MM.1S (cell line): ENCODE data around the gene SMYD2.

Experiments used
- DNase-seq: peaks from one replicate; pipeline ENCODE4 v3.0.0-alpha.2; 2015
- H2AFZ ChIP-seq: fragments of 300-600 bp; sonication (generic); 2 replicates; pipeline ENCODE4 v1.6.0; 2016; ENCODE audit warnings: antibody characterized with exemption, low read length
- H3F3A ChIP-seq: fragments of 300-600 bp; sonication (generic); 2 replicates; pipeline ENCODE4 v1.6.1; 2016; ENCODE audit warnings: mild to moderate bottlenecking, antibody characterized with exemption, low read length, moderate library complexity, mixed read lengths; ENCODE audit not compliant: insufficient read depth
- H3K27ac ChIP-seq: fragments of 300-600 bp; sonication (generic); 2 replicates; pipeline ENCODE4 v1.5.1; 2016; ENCODE audit warnings: mild to moderate bottlenecking, low read length
- H3K27me3 ChIP-seq: fragments of 300-600 bp; sonication (generic); replicated peaks from 2 replicates; pipeline ENCODE4 v1.6.0; 2016; ENCODE audit warnings: low read length; ENCODE audit not compliant: insufficient read depth
- H3K36me3 ChIP-seq: fragments of 300-600 bp; sonication (generic); replicated peaks from 2 replicates; pipeline ENCODE4 v1.6.1; 2016; ENCODE audit warnings: mild to moderate bottlenecking, low read length, mixed read lengths; ENCODE audit not compliant: insufficient read depth
- H3K4me1 ChIP-seq: fragments of 300-600 bp; sonication (generic); 2 replicates; pipeline ENCODE4 v1.6.1; 2016; ENCODE audit warnings: low read length, mixed read lengths
- H3K4me2 ChIP-seq: fragments of 300-600 bp; sonication (generic); 2 replicates; pipeline ENCODE4 v1.6.0; 2016; ENCODE audit warnings: low read depth, low read length
- H3K4me3 ChIP-seq: fragments of 300-600 bp; sonication (generic); 2 replicates; pipeline ENCODE4 v1.5.1; 2016; ENCODE audit warnings: low read length, mixed read lengths
- H3K79me2 ChIP-seq: fragments of 300-600 bp; sonication (generic); 2 replicates; pipeline ENCODE4 v1.6.1; 2016; ENCODE audit warnings: mixed run types, low read length, mixed read lengths
- H3K9ac ChIP-seq: fragments of 300-600 bp; sonication (generic); 2 replicates; pipeline ENCODE4 v1.6.1; 2016; ENCODE audit warnings: low read length, mixed read lengths
- H3K9me2 ChIP-seq: fragments of 300-600 bp; sonication (generic); replicated peaks from 2 replicates; pipeline ENCODE4 v1.6.1; 2016; ENCODE audit warnings: mild to moderate bottlenecking, low read length, mixed read lengths; ENCODE audit not compliant: insufficient read depth
- H3K9me3 ChIP-seq: fragments of 300-600 bp; sonication (generic); replicated peaks from 2 replicates; pipeline ENCODE4 v1.6.1; 2016; ENCODE audit warnings: mild to moderate bottlenecking, low read length, mixed read lengths; ENCODE audit not compliant: insufficient read depth
- H4K20me1 ChIP-seq: fragments of 300-600 bp; sonication (generic); 2 replicates; pipeline ENCODE4 v1.6.1; 2016; ENCODE audit warnings: mild to moderate bottlenecking, low read length, moderate library complexity, mixed read lengths; ENCODE audit not compliant: insufficient read depth
- CTCF ChIP-seq: fragments of 300-600 bp; sonication (generic); IDR thresholded peaks from 2 replicates; pipeline ENCODE4 v1.5.1; 2016; ENCODE audit warnings: antibody characterized with exemption, low read length, mixed read lengths
- EZH2 ChIP-seq: fragments of 300-600 bp; sonication (generic); optimal IDR thresholded peaks from 2 replicates; pipeline ENCODE3; 2017; ENCODE audit warnings: low read depth, mild to moderate bottlenecking, antibody characterized with exemption, low read length, mixed read lengths
- EZH2phosphoT487 ChIP-seq: fragments of 300-600 bp; sonication (generic); IDR thresholded peaks from 2 replicates; pipeline ENCODE4 v1.6.1; 2018; ENCODE audit warnings: antibody characterized with exemption, low read length

Gene SMYD2

DNA sequence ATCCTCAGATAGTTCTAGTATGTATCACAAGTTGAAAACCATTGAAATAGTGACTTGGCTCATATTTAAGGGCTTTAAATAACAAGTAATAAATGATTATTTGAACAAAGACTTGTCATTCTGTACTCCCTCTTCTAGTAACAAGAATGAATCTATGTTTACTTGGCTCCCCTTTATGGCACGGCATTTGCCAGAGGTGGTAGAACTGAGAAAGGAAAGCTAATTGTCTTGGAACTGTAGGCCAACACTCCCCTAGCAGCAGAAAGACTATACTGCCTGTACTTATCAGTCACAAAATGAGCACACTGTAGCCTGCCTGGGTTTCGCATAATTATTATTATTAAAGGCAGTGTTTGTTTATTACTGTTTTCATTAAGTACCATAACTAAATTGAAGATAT lies 29.6 kb upstream of the SMYD2 start:
- H3K36me3 ChIP-seq = no peaks in the 10 kb centered on the region
- no peaks in the 10 kb centered on the region for H3K9me3 ChIP-seq
- no peak overlapping the region for H2AFZ ChIP-seq
- H4K20me1 ChIP-seq = no peaks in the 10 kb centered on the region
- no peak overlapping the region for H3K4me2 ChIP-seq
- no peak overlapping the region for H3K4me3 ChIP-seq
- H3K4me1 ChIP-seq = no peaks in the 10 kb centered on the region
- no peaks in the 10 kb centered on the region for H3F3A ChIP-seq
- no peak for DNase-seq
- H3K27ac ChIP-seq = no peak overlapping the region
- H3K79me2 ChIP-seq = no peaks in the 10 kb centered on the region
- H3K9ac ChIP-seq = no peak overlapping the region
- H3K9me2 ChIP-seq = no peaks in the 10 kb centered on the region
- no peaks in the 10 kb centered on the region for H3K27me3 ChIP-seq
- TF ChIP-seq EZH2phosphoT487 (no peak), EZH2 (no peak), CTCF (no peak)

GRCh38 chr1:214255509-214255908 lies 25.4 kb upstream of the SMYD2 start:
- TF ChIP-seq CTCF (no peak), EZH2phosphoT487 (no peak)
- H3K4me2 ChIP-seq = no peak overlapping the region
- H3K9me3 ChIP-seq = no peaks in the 10 kb centered on the region
- H2AFZ ChIP-seq = no peak overlapping the region
- H3K36me3 ChIP-seq = no peaks in the 10 kb centered on the region
- no peak overlapping the region for H3K9ac ChIP-seq
- H3K27me3 ChIP-seq = no peaks in the 10 kb centered on the region
- no peak for DNase-seq
- no peaks in the 10 kb centered on the region for H3K9me2 ChIP-seq
- H4K20me1 ChIP-seq = no peaks in the 10 kb centered on the region
- peaks cover 10% of the 10 kb centered on the region for H3K4me1 ChIP-seq
- no peak overlapping the region for H3K4me3 ChIP-seq
- no peaks in the 10 kb centered on the region for H3K79me2 ChIP-seq
- no peak overlapping the region for H3K27ac ChIP-seq
- no peaks in the 10 kb centered on the region for H3F3A ChIP-seq

DNA sequence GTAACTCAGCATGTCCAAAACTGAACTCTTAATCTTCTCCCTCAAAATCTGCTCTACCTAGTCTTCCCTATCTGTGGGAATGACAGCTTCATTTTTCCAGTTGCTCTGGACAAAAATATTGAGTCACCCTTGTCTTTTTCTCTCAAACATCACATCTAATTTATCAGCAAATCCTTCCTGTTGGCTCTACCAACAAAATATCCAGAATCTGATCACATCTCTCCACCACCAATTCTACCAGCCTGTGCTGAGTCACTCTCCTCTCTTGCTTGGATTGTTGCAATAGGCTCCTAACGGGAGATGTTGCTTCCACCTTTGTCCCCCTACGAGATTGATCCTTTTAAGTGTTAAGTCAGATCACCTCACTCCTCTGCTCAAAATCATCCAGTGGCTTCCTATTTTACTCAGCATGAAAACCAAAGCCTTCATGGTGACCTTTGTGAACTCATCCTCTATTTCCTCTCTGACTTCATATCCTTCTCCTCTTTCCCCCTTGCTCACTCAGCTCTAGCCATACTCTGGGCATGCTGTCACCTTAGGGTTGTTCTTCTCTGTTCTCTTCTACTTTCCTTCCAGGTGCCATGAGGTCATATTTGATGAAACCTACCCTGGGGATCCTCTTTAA lies 21.5 kb upstream of the SMYD2 start:
- TF ChIP-seq EZH2 = no peak
- Histone ChIP-seq H3K4me2 (no peak overlapping the region), H3K9me2 (no peaks in the 10 kb centered on the region), H3K4me3 (no peak overlapping the region), H3K4me1 (peaks cover 20% of the 10 kb centered on the region), H3K9ac (no peak overlapping the region), H3K9me3 (no peaks in the 10 kb centered on the region), H3K27me3 (no peaks in the 10 kb centered on the region), H3K79me2 (no peaks in the 10 kb centered on the region), H3K36me3 (no peaks in the 10 kb centered on the region), H3F3A (no peaks in the 10 kb centered on the region), H4K20me1 (no peaks in the 10 kb centered on the region), H2AFZ (no peak overlapping the region), H3K27ac (no peak overlapping the region)
- DNase-seq = no peak

DNA sequence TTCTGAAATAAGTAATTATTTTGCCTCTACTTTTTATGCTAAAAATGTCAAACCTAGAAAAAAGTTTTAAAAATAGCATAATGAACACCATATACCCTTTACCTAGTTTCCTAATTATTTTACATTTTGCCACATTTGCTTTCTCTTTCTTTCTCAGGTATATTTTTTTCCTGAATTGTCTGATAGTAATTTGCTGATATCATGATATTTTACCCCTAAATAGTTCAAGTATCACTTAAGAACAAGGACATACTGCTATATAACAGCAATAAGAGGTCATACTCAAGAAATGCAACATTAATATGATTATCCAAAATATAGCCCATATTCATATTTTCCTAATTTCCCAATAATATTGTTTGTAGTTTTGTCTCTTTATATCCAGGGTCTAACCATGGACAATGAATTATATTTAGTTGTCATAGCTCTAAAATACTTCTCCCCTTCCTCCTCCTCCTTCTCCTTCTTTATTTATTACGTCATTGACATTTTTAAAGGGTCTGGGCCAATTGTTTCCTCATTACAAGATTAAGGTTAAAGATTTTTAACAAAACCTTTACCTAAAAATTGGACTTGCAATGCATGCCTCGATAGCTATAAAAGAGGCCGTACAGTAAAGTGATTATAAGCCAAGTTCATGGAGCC lies 20.3 kb upstream of the SMYD2 start:
- Histone ChIP-seq H3K36me3 (no peaks in the 10 kb centered on the region), H3K4me2 (no peak overlapping the region), H3F3A (no peaks in the 10 kb centered on the region), H3K4me1 (peaks cover 20% of the 10 kb centered on the region), H3K79me2 (no peaks in the 10 kb centered on the region), H3K9me2 (no peaks in the 10 kb centered on the region), H3K27ac (no peak overlapping the region), H3K4me3 (no peak overlapping the region), H4K20me1 (no peaks in the 10 kb centered on the region), H2AFZ (no peak overlapping the region), H3K9me3 (no peaks in the 10 kb centered on the region), H3K27me3 (no peaks in the 10 kb centered on the region), H3K9ac (no peak overlapping the region)
- no peak for TF ChIP-seq EZH2
- no peak for TF ChIP-seq CTCF
- no peak for TF ChIP-seq EZH2phosphoT487
- DNase-seq = no peak
